Esophagus squamous epithelium (tissue), 5 donors: ENCODE results near the gene RASSF1. TPM values are rescaled to one million over a fixed set of nuclear protein-coding genes. Genes with fewer than 3 reads are reported as not detected.
A peak's percentile ranks its signal among the peaks of the same experiment; 100 is the strongest.

Experiments
- DNase-seq: peaks from one replicate; lab custom pipeline; 2025; lab: John Stamatoyannopoulos, UW
- H3K27ac ChIP-seq, 4 donors: fragments of 200-600 bp; sonication (generic); one replicate each; pipeline ENCODE4 v1.5.1; 2016 to 2019; ENCODE audit warnings: mild to moderate bottlenecking in 1 of 4
- H3K27me3 ChIP-seq, 4 donors: fragments of 200-600 bp; sonication (generic); 1 replicate in 3 of 4; 2 replicates in 1 of 4; pipeline versions ENCODE4 v1.5.1 to v1.6.0; 2017 to 2021; ENCODE audit warnings: antibody characterized with exemption in 1 of 4
- H3K36me3 ChIP-seq, 3 donors: fragments of 200-600 bp; sonication (generic); one replicate each; pipeline ENCODE4 v1.5.1; 2016 to 2019
- H3K4me1 ChIP-seq, 3 donors: fragments of 200-600 bp; sonication (generic); one replicate each; pipeline ENCODE4 v1.5.1; 2017 to 2019
- H3K4me3 ChIP-seq, 4 donors: fragments of 200-600 bp; sonication (generic); 1 replicate in 3 of 4; 2 replicates in 1 of 4; pipeline ENCODE4 v1.5.1; 2016 to 2019; ENCODE audit warnings: mild to moderate bottlenecking in 2 of 4, moderate library complexity in 1 of 4
- H3K9me3 ChIP-seq, 3 donors: fragments of 200-600 bp; sonication (generic); one replicate each; pipeline ENCODE4 v1.5.1; 2016 to 2019
- CTCF ChIP-seq, 6 experiments: fragments of 450-650 bp in 4 of 6; fragments of 200-600 bp in 2 of 6; sonication (generic) in 2 of 6; IDR thresholded peaks; one replicate each; pipeline ENCODE4 v1.5.1; 2016 to 2019; ENCODE audit warnings: antibody characterized with exemption in 6 of 6, mild to moderate bottlenecking in 4 of 6, moderate library complexity in 4 of 6
- POLR2A ChIP-seq, 4 donors: fragments of 450-650 bp; IDR thresholded peaks; one replicate each; pipeline ENCODE4 v1.6.1; 2017; ENCODE audit warnings: antibody characterized with exemption in 4 of 4, mild to moderate bottlenecking in 4 of 4, moderate library complexity in 3 of 4
- WGBS, 2 donors: methylation state at CpG; one replicate each; pipeline ENCODE4 v1.1.5; 2018; 5-methylcytosine and 5-hydroxymethylcytosine counted together
- intact Hi-C: fragments of 100-400 bp; cut with DNase I; formaldehyde crosslinking; loops from one replicate; pipeline ENCODE4 v1.15.0; 2022
- total RNA-seq, 4 donors: library from RNA; depleted of rRNA; stranded (reverse); fragments of >200 nt; gene quantifications; one replicate each; pipeline ENCODE4 v1.1.0, GENCODE V29; 2016
- donor health status: DM: yes; HTN: yes; CAD: no.

The RASSF1 gene
- total RNA-seq, 4 donors from 2014 or later = 11.9 to 31.7 (median 24.9) TPM

GRCh38 chr3:50334339-50335075 is 6.1 kb downstream of the RASSF1 start:
- intact Hi-C loops = no loop called here
- DNase-seq = no peak
- Histone ChIP-seq H3K27ac (peak overlapping the region; percentile 96 to 100 (median 98)), H3K36me3 (peaks cover 22 to 42% (median 26%) of the 10 kb centered on the region in 3 donors), H3K27me3 (no peaks in the 10 kb centered on the region), H3K4me1 (peaks cover 48 to 72% (median 52%) of the 10 kb centered on the region in 3 donors), H3K4me3 (peak overlapping the region in 1 of 4 donors; percentile 12), H3K9me3 (no peaks in the 10 kb centered on the region)
- TF ChIP-seq POLR2A (IDR thresholded peaks at IDR 0.05) (no peak), CTCF (IDR thresholded peaks at IDR 0.05) (no peak)
- WGBS, 2 donors = 37 to 53% methylated on average over 5 of the region's 5 CpGs

GRCh38 chr3:50333744-50334328 is 6.8 kb downstream of the RASSF1 start:
- no peaks in the 10 kb centered on the region for H3K27me3 ChIP-seq
- WGBS, 2 donors = 42 to 73% methylated on average over 9 to 10 of the region's 12 CpGs
- TF ChIP-seq POLR2A (IDR thresholded peaks at IDR 0.05) = no peak
- no peak for TF ChIP-seq CTCF (IDR thresholded peaks at IDR 0.05)
- DNase-seq = no peak
- peak overlapping the region in 1 of 4 donors; percentile 12 for H3K4me3 ChIP-seq
- intact Hi-C loops = no loop called here
- H3K27ac ChIP-seq = peak overlapping the region; percentile 96 to 100 (median 98)
- H3K4me1 ChIP-seq = peaks cover 48 to 70% (median 51%) of the 10 kb centered on the region in 3 donors
- no peaks in the 10 kb centered on the region for H3K9me3 ChIP-seq
- peaks cover 24 to 47% (median 26%) of the 10 kb centered on the region in 3 donors for H3K36me3 ChIP-seq

GRCh38 chr3:50331364-50331907 is 9.2 kb downstream of the RASSF1 start:
- intact Hi-C loops = no loop called here
- no peaks in the 10 kb centered on the region for H3K9me3 ChIP-seq
- H3K4me1 ChIP-seq = peaks cover 49 to 72% (median 54%) of the 10 kb centered on the region in 3 donors
- H3K27me3 ChIP-seq = no peaks in the 10 kb centered on the region
- H3K4me3 ChIP-seq = no peak overlapping the region
- DNase-seq = no peak
- H3K36me3 ChIP-seq = peaks cover 24 to 49% (median 26%) of the 10 kb centered on the region in 3 donors
- TF ChIP-seq CTCF (IDR thresholded peaks at IDR 0.05) (no peak), POLR2A (IDR thresholded peaks at IDR 0.05) (no peak)
- 90% methylated on average over 8 of the region's 19 CpGs; no CpG with 5 or more reads in 1 of the 2 donors for WGBS, 2 donors
- H3K27ac ChIP-seq = no peak overlapping the region

GRCh38 chr3:50330330-50330729 is 10.3 kb downstream of the RASSF1 start:
- no peak for TF ChIP-seq POLR2A (IDR thresholded peaks at IDR 0.05)
- peaks cover 24 to 60% (median 26%) of the 10 kb centered on the region in 3 donors for H3K36me3 ChIP-seq
- WGBS, 2 donors = 93% methylated on average over 3 of the region's 10 CpGs; no CpG with 5 or more reads in 1 of the 2 donors
- no peaks in the 10 kb centered on the region for H3K27me3 ChIP-seq
- intact Hi-C loops = no loop called here
- H3K4me3 ChIP-seq = no peak overlapping the region
- DNase-seq = no peak
- H3K27ac ChIP-seq = no peak overlapping the region
- H3K9me3 ChIP-seq = no peaks in the 10 kb centered on the region
- peaks cover 38 to 72% (median 43%) of the 10 kb centered on the region in 3 donors for H3K4me1 ChIP-seq

DNA sequence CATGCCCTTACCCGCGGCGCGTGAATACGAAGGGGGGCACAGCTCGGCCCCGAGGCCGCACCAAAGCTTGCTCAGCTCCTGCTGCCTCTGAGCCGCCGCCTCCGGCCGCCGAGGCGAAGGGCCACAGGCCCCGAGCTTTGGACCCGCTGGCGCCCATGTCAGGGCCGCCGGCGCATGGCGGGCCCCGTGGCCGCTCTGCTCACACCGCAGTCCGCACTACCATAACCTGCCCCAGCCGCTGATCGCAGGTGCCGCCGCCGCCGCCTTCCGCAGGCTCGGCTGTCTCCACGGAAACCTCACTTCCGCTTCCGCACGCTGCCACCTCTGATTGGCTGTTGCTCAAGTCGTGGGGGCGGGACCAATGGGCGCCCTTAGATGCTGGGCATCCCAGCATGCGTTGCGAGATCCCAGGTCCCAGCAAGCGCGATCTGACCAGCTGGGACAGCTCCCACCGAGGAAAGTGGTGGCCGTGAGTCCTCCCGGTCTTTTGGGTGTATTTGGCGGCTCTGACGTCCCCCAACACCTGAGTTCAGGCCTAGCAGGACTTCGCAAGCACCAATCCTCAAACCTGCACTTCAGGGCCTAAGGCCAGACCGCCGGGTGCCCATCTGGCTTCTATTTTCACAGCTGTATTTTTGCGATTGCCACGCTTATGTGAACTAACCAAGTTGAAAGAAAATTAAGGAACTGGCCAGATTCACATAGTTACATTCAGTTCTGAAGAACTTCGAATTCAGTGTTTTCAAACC is 12.5 kb downstream of the RASSF1 start, which contains the start of gene TUSC2:
TSS of gene TUSC2 (minus strand) at position 281 of the 749 bp plus-strand sequence. CDS start at position 157, 124 bp downstream.
- Histone ChIP-seq H3K4me1 (peaks cover 26 to 72% (median 29%) of the 10 kb centered on the region in 3 donors), H3K4me3 (peak within 1 kb of the TSS; percentile 83 to 94 (median 86))
- intact Hi-C loops = loop anchor here (10.0 kb wide), 1 partner anchor 53 kb away; the partner anchor contains the start of gene LSMEM2

More for the DNA sequence above, 12.5 kb downstream of the RASSF1 start, which contains the start of gene TUSC2:
- peaks cover 24 to 60% (median 26%) of the 10 kb centered on the region in 3 donors for H3K36me3 ChIP-seq
- WGBS, 2 donors = 1 to 7% methylated on average over 12 to 30 of the region's 55 CpGs
- DNase-seq = peak; percentile 78
- peak within 1 kb of the TSS; percentile 85 to 93 (median 90) for H3K27ac ChIP-seq
- no peaks in the 10 kb centered on the region for H3K9me3 ChIP-seq
- H3K27me3 ChIP-seq = no peaks in the 10 kb centered on the region
- peak in 2 of 6 experiments; percentile 11 to 36 for TF ChIP-seq CTCF (IDR thresholded peaks at IDR 0.05)
- TF ChIP-seq POLR2A (IDR thresholded peaks at IDR 0.05) = peak in 3 of 4 donors; percentile 62 to 81 (median 78)
